Pulmonary artery endothelial cell (primary cell): ENCODE results near the gene CYP2E1. TPM values are rescaled to one million over a fixed set of nuclear protein-coding genes. Genes with fewer than 3 reads are reported as not detected.
"Not testable (repeated sequence)": the region's sequence is repeated elsewhere in the genome, so short reads cannot be mapped to it uniquely, and the experiment has no call there.

ENCODE experiments used
- DNase-seq: peaks from one replicate; pipeline ENCODE4 v3.0.0-alpha.2; 2011; ENCODE audit warnings: low read depth, low spot score
- total RNA-seq: library from RNA; depleted of rRNA; stranded (reverse); fragments of >200 nt; gene quantifications from 2 replicates; pipeline ENCODE4 v1.2.3, GENCODE V29; 2014

CYP2E1 gene
- total RNA-seq, 1 donor from 2014 or later = 0.13 TPM

- DNase-seq = no peak
Observed at GRCh38 chr10:133528296-133528844, 1.2 kb downstream of the CYP2E1 start.

GRCh38 chr10:133528845-133529575, 1.8 kb downstream of the CYP2E1 start:
- DNase-seq = no peak

GRCh38 chr10:133529576-133529946, 2.4 kb downstream of the CYP2E1 start:
- DNase-seq = no peak

- DNase-seq = no peak
Observed at GRCh38 chr10:133530506-133530905, 3.3 kb downstream of the CYP2E1 start.

- no peak for DNase-seq
Observed at GRCh38 chr10:133532871-133533270, 5.7 kb downstream of the CYP2E1 start.

GRCh38 chr10:133534417-133534816, 7.3 kb downstream of the CYP2E1 start:
- no peak for DNase-seq

- DNase-seq = no peak
Observed at GRCh38 chr10:133536198-133536597, 9.0 kb downstream of the CYP2E1 start.

GRCh38 chr10:133537546-133538545, 10.7 kb downstream of the CYP2E1 start:
- peak; percentile 48 for DNase-seq

- not testable (repeated sequence) for DNase-seq
Observed at GRCh38 chr10:133541441-133541975, 14.3 kb downstream of the CYP2E1 start.

GRCh38 chr10:133544506-133544905, 17.3 kb downstream of the CYP2E1 start:
- DNase-seq = no peak

- DNase-seq = no peak
Observed at GRCh38 chr10:133554600-133554999, 27.4 kb downstream of the CYP2E1 start.

GRCh38 chr10:133555521-133555920, 28.4 kb downstream of the CYP2E1 start:
- no peak for DNase-seq

- no peak for DNase-seq
Observed at GRCh38 chr10:133557381-133557780, 30.2 kb downstream of the CYP2E1 start.

GRCh38 chr10:133559216-133559615, 32.1 kb downstream of the CYP2E1 start:
- no peak for DNase-seq

GRCh38 chr10:133564816-133565215, 37.7 kb downstream of the CYP2E1 start:
- DNase-seq = no peak

- DNase-seq = no peak
Observed at GRCh38 chr10:133565441-133566294, 38.5 kb downstream of the CYP2E1 start, which contains the start of gene SYCE1. Gene SYCE1 (minus strand): TSS chr10:133565583. CDS start chr10:133565529, 54 bp downstream.

GRCh38 chr10:133567119-133567518, 40.0 kb downstream of the CYP2E1 start:
- no peak for DNase-seq

- no peak for DNase-seq
Observed at GRCh38 chr10:133567609-133568286, 40.6 kb downstream of the CYP2E1 start.

GRCh38 chr10:133568287-133568614, 41.1 kb downstream of the CYP2E1 start:
- no peak for DNase-seq

GRCh38 chr10:133568831-133569527, 41.8 kb downstream of the CYP2E1 start:
- not testable (repeated sequence) for DNase-seq
